Kidney epithelial cell (primary cell): ENCODE measurements around the gene CCR2. TPM values are rescaled to one million over a fixed set of nuclear protein-coding genes. Genes with fewer than 3 reads are reported as not detected.

Experiments used
- DNase-seq: peaks from one replicate; pipeline ENCODE4 v3.0.0-alpha.2; 2010; ENCODE audit warnings: low read depth
- H3K27me3 ChIP-seq: 2 replicates; pipeline ENCODE4 v1.6.0; 2011; ENCODE audit warnings: low read length; ENCODE audit not compliant: control insufficient read depth, insufficient read depth
- H3K36me3 ChIP-seq: 2 replicates; pipeline ENCODE4 v1.5.1; 2011; ENCODE audit warnings: low read length; ENCODE audit not compliant: control insufficient read depth, insufficient read depth
- H3K4me3 ChIP-seq: 2 replicates; pipeline ENCODE4 v1.5.1; 2011; ENCODE audit warnings: low read depth, mild to moderate bottlenecking, control low read depth, low read length
- CTCF ChIP-seq: IDR thresholded peaks from 2 replicates; pipeline ENCODE4 v1.5.1; 2011; ENCODE audit warnings: mild to moderate bottlenecking, moderate library complexity, low read length, control low read depth, inconsistent platforms; ENCODE audit not compliant: insufficient read depth, poor library complexity, severe bottlenecking
- total RNA-seq: library from RNA; depleted of rRNA; stranded (reverse); fragments of >200 nt; gene quantifications from 2 replicates; pipeline ENCODE4 v1.2.3, GENCODE V29; 2015

Gene CCR2
- total RNA-seq, 1 donor from 2014 or later: not detected

DNA sequence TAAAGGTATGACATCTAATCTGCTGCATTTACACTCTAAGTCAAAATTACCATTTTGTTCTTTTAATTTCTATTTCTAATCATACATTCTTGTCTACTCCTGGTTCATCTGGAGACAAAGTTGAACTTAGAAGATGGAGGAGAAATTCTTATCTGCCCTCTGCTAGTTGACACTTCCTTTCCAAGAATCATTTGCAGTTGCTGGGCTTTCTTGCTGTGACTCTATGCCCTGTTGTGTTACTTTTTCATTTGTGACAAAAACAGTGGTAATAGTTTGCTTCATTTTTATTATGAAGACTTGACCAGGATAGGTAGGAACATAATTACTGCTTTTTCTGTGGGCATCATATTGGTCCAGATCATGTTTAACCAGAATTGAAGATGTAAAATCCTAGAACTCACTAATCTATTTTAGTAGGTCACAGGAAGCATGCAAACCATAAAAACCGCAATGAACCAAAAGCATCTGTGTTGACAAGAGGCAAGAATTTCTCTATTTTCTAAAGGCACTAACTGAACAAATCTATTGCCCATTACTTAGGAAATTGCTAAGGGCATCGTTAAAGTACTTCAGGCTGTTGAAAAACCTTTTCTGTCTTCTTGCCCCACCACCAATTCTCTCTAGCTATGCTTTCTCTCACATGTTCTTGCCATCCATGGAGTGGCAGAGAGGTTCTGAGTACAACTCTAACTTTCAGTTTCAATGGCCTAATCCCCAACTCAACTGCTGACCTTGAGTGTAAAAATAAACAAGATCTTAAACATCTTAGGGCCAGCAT, 4.2 kb upstream of the CCR2 start:
- Histone ChIP-seq H3K27me3 (peaks cover 7% of the 10 kb centered on the region), H3K4me3 (no peak overlapping the region), H3K36me3 (no peaks in the 10 kb centered on the region)
- DNase-seq: no peak
- TF ChIP-seq CTCF: no peak

GRCh38 chr3:46350262-46350565, 3.7 kb upstream of the CCR2 start:
- peaks cover 9% of the 10 kb centered on the region for H3K27me3 ChIP-seq
- H3K36me3 ChIP-seq: no peaks in the 10 kb centered on the region
- H3K4me3 ChIP-seq: no peak overlapping the region
- no peak for DNase-seq
- TF ChIP-seq CTCF: no peak

- Histone ChIP-seq H3K36me3 (no peaks in the 10 kb centered on the region), H3K27me3 (peaks cover 10% of the 10 kb centered on the region), H3K4me3 (no peak overlapping the region)
- TF ChIP-seq CTCF: no peak
- DNase-seq: no peak
Observed at GRCh38 chr3:46351646-46352045, 2.3 kb upstream of the CCR2 start.

GRCh38 chr3:46353090-46353489, 821 bp upstream of the CCR2 start:
- Histone ChIP-seq H3K27me3 (peaks cover 10% of the 10 kb centered on the region), H3K36me3 (no peaks in the 10 kb centered on the region), H3K4me3 (no peak overlapping the region)
- no peak for TF ChIP-seq CTCF
- DNase-seq: no peak

DNA sequence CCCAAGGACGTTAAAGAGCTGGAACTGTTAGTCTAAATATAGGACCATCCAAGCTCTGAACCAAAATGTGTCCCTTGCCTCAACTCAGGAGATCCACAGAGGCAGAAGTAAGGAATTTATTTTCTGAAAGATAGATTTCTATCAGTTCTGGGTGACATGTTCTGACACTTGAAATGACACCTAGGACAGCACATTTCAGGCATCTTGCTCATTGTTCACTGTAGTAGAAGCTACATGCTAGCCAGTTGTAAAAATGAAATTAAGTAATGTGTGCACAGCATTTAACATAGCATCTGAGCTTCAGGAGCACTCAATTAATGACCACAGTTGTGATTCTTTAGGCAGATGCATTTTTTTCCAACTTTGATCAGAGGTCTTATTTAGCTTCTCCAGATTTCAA, 567 bp downstream of the CCR2 start:
- Histone ChIP-seq H3K36me3 (no peaks in the 10 kb centered on the region), H3K27me3 (peaks cover 10% of the 10 kb centered on the region), H3K4me3 (no peak overlapping the region)
- TF ChIP-seq CTCF: no peak
- no peak for DNase-seq

DNA sequence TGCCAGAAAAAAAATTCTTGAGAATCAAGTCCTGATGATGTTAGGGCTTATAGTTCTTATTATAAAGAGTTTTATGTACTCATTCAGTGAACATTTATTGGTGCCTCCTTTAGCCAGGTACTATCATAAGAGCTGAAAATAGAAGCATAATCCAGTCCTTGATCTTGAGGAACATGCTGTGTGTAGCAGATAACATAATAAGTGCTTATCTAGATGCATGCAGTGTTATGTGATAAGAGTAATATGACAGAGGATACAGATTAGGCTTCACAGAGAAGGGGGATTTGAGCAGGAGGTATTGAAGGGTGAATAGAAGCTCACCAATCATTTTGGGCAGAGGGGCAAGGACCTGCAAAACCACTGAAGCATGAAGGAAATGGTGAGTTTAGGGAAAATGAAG, 1.1 kb downstream of the CCR2 start:
- H3K27me3 ChIP-seq: peaks cover 10% of the 10 kb centered on the region
- no peaks in the 10 kb centered on the region for H3K36me3 ChIP-seq
- no peak overlapping the region for H3K4me3 ChIP-seq
- no peak for TF ChIP-seq CTCF
- DNase-seq: no peak
